HG03097 (cell line): ENCODE measurements around the gene HSD11B1.

ENCODE experiments used
- ATAC-seq: cut with Tn5 transposase; IDR thresholded peaks from one replicate; pipeline ENCODE4 v1.9.1; 2021; ENCODE audit not compliant: unreplicated experiment, low FRiP score

The HSD11B1 gene

GRCh38 chr1:209704584-209704983 lies at the start of gene HSD11B1:
HSD11B1 (plus strand) TSS chr1:209704846; CDS start chr1:209704943, 97 bp downstream.
- no peak for ATAC-seq

- ATAC-seq: no peak
These were observed 49.0 kb upstream of the HSD11B1 start for GRCh38 chr1:209655411-209656231.

DNA sequence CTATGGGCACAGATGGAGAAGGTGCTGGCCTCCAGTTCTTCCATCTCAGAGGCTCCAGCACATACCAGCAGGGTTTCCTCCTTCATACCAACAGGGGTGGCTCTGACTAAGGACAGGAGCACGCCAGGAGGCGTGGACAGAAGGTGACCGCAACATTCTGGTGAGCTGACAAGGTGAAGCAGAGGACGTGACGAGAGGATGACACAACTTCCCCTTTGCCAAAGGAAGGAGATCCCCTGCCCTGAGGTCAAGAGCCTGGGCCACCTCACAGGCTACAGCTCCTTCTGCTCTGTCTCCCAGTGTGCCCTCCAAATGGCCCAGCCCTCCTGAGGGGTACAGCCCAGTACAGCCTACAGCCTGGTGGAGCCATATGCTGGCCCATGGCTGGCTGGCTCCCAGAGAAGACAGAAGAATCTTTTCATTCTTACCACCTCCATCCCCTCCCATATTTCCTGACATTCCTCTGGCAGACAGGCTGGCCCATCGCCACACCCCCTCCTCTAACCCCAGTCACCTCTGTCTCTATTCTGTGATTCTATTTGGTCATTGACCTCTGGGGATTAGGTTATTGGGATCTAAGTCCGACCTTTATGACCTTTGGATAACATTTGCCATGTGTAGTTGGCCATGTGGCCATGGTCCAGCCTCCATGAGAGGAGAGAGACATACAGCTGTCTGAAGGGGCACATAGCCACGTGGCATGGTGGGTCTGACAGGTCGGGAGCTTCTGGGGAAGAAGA lies 47.3 kb upstream of the HSD11B1 start:
- no peak for ATAC-seq

GRCh38 chr1:209657918-209658317 lies 46.7 kb upstream of the HSD11B1 start:
- no peak for ATAC-seq

DNA sequence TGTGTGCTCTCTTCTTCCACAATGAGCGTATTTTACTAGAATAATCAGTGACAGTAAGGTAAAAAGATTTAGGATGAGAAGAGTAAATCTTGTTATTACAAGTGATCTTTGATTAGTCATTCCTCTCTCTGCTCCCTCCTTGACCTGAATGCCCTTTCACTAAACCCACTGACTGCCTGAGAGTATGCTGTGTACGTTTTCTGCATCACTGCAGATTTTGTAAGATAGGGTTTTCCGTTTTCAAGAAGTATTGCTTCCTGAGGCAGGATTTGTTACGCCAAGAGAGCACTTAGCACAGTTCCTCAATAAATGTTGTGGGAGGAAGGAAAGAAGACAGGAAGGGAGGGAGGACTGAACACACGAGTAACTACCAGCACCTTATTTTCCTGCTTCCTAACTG lies 44.7 kb upstream of the HSD11B1 start:
- no peak for ATAC-seq

DNA sequence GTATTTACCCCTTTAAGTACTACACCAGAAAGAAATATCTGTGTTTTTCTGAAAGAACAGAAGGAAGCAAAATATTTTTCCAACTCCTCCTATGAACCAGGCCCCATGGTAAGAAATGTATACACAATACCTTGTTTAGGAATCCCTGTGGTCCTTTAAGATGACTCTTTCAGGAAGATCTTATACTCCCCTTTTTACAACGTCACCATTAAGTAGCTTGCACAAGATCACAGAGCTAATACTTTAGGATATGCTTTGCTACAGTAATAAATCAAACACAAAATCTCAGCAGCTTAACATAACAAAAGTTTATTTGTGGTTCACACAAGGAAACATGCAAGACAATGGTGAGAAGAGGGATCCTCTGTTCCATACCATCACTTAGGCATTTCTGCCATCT lies 43.6 kb upstream of the HSD11B1 start:
- no peak for ATAC-seq

GRCh38 chr1:209662879-209663327 lies 41.7 kb upstream of the HSD11B1 start:
- ATAC-seq: no peak

GRCh38 chr1:209667103-209667502 lies 37.5 kb upstream of the HSD11B1 start:
- no peak for ATAC-seq

- no peak for ATAC-seq
These were observed 36.9 kb upstream of the HSD11B1 start for GRCh38 chr1:209667708-209668107.

DNA sequence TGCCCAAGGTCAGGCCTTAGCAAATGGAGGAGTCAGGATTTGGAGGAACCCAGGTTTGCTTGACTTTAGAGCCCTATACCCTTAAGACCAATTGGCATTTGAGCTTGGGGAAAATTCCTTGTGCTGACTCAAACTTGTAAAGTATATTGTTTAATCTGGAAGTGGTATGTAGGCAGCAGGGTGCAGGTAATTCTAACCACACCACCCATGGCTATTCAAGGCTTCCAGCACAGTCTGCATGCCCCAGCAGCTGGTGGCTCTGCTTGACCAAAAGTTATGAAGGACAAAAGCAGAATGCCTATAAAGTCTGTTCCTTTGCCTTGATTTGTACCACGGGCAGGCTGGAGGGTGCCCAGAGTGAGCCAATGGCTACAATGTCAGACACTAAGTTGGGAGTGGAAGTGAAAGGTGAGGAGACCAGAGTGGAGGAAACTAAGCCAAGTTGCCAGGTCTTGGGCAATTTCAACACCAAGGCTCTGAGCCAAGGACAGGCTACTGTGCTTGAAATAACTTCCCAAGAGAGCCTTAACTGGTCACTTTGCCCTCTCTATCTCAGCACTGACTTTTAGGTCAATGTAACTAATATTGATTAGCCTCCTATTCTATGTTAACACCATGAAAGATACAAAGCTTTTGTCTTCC lies 34.1 kb upstream of the HSD11B1 start:
- no peak for ATAC-seq

- peak; percentile 83 for ATAC-seq
These were observed 31.7 kb upstream of the HSD11B1 start for GRCh38 chr1:209672705-209673630.

- no peak for ATAC-seq
These were observed 30.8 kb upstream of the HSD11B1 start for GRCh38 chr1:209673631-209674417.

DNA sequence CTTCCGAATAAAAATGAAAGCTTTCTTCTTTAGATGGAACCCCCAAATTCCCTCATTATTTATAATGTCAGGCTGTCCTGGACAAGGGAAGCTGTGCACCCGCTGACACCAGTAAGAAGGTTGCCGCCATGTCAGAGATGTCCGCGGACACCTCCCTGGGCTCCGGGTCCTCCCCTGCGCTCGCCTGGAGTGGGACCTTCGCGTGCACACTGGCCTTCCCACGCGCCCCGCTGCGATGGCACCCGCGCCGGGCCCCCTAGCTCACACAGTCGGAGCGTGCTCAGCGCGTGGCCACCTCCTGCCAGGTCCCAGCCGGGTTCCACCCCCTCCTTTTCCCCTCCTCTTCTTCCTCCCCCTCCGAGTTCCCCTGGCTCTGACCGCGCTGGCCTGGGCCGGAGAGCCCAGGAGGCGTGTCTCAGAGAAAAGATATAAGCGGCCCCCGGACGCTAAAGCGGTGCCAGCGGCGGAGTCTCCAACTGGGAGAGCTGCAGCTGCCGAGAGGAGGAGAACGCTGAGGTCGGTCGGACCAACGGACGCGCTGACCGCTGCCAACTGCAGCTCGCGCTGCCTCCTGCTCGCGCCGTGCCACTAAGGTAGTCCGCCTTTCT lies 29.6 kb upstream of the HSD11B1 start, which contains the start of gene G0S2:
Gene G0S2 (plus strand): TSS at position 456 of the 608 bp plus-strand sequence. CDS start 273 bp downstream, outside the sequence.
- no peak for ATAC-seq

- no peak for ATAC-seq
These were observed 29.0 kb upstream of the HSD11B1 start for GRCh38 chr1:209675565-209676154.

- no peak for ATAC-seq
These were observed 25.6 kb upstream of the HSD11B1 start for GRCh38 chr1:209678981-209679539.

GRCh38 chr1:209685821-209686220 lies 18.8 kb upstream of the HSD11B1 start:
- ATAC-seq: peak; percentile 74

GRCh38 chr1:209686322-209686721 lies 18.3 kb upstream of the HSD11B1 start:
- ATAC-seq: no peak

DNA sequence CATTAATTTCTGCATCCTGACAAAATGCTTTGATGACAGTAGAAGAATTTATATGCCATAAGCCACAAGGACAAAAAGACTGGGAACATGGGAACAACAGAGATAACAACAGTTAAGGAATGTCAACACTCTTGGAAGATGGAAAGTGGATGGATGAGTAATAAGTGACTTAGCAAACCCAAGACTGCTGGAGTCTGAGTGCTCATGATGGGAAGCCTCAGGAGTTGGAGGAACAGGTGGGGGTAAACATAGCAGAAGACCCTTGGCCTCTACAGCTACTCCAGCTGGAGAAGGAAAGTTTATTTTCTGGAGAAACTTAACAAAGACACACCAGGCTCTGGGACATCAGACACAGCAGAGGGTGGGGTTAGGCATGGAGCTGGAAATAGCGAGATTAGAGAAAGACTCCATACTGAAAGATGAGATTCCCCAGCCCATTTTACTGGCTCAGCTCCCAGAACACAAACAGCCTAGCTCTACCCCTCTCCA lies 15.9 kb upstream of the HSD11B1 start:
- ATAC-seq: no peak
